SK-N-SH (cell line): ENCODE data around the gene ATP8B1. TPM values are rescaled to one million over a fixed set of nuclear protein-coding genes. Genes with fewer than 3 reads are reported as not detected.
A peak's percentile ranks its signal among the peaks of the same experiment; 100 is the strongest.

ENCODE experiments used
- CTCF ChIA-PET: fragments of 300-600, 350-600 bp; formaldehyde crosslinking; extraction: SDS; loops from one replicate; lab custom pipeline; 2021; lab: Yijun Ruan, JAX
- POLR2A ChIA-PET: fragments of 350-600 bp; sonication (Branson Sonifier 250); formaldehyde crosslinking; extraction: SDS; loops from one replicate; lab custom pipeline; 2020; ENCODE audit warnings: antibody characterized with exemption, inconsistent platforms; lab: Yijun Ruan, JAX
- DNase-seq: peaks from one replicate; pipeline ENCODE4 v3.0.0; 2012
- H2AFZ ChIP-seq: fragments of 200-600 bp; sonication (generic); 2 replicates; pipeline ENCODE4 v1.8.1; 2016; ENCODE audit warnings: antibody characterized with exemption, mild to moderate bottlenecking, low read depth
- H3F3A ChIP-seq: fragments of 200-600 bp; sonication (generic); replicated peaks from 2 replicates; pipeline ENCODE3; 2016; ENCODE audit warnings: antibody characterized with exemption, mild to moderate bottlenecking; ENCODE audit not compliant: insufficient read depth
- H3K27ac ChIP-seq, 2 experiments: fragments of 200-500 bp in 1 of 2; fragments of 200-600 bp in 1 of 2; sonication (Bioruptor generic) in 1 of 2; sonication (generic), shearing (Covaris generic) in 1 of 2; 2 replicates each; pipeline versions ENCODE4 v1.5.1 to v1.6.1; 2014 to 2016; ENCODE audit warnings: low read depth in 2 of 2, inconsistent platforms in 1 of 2, low read length in 1 of 2, mild to moderate bottlenecking in 1 of 2, mixed read lengths in 1 of 2
- H3K27me3 ChIP-seq: fragments of 200-600 bp; sonication (generic), shearing (Covaris generic); 2 replicates; pipeline ENCODE4 v1.6.1; 2016; ENCODE audit warnings: mixed run types; ENCODE audit not compliant: insufficient read depth
- H3K36me3 ChIP-seq, 2 experiments: fragments of 200-500 bp in 1 of 2; fragments of 200-600 bp in 1 of 2; sonication (Bioruptor generic) in 1 of 2; sonication (generic) in 1 of 2; replicated peaks in 1 of 2; 2 replicates each; pipeline versions ENCODE3 to v1.5.1; 2014 to 2016; ENCODE audit warnings: low read length in 1 of 2, mild to moderate bottlenecking in 1 of 2; ENCODE audit not compliant: insufficient read depth in 2 of 2, control insufficient read depth in 1 of 2
- H3K4me1 ChIP-seq, 2 experiments: fragments of 200-500 bp in 1 of 2; fragments of 200-600 bp in 1 of 2; sonication (Bioruptor generic) in 1 of 2; sonication (generic), shearing (Covaris generic) in 1 of 2; 2 replicates each; pipeline versions ENCODE4 v1.5.1 to v1.6.1; 2014 to 2016; ENCODE audit warnings: low read depth in 1 of 2, low read length in 1 of 2, mixed run types in 1 of 2; ENCODE audit not compliant: insufficient read depth in 2 of 2, control insufficient read depth in 1 of 2
- H3K4me2 ChIP-seq: fragments of 200-600 bp; sonication (generic), shearing (Covaris generic); 2 replicates; pipeline ENCODE4 v1.6.1; 2017; ENCODE audit warnings: mixed run types
- H3K4me3 ChIP-seq, 2 experiments: fragments of 200-500 bp in 1 of 2; fragments of 200-600 bp in 1 of 2; sonication (Bioruptor generic) in 1 of 2; sonication (generic), shearing (Covaris generic) in 1 of 2; 2 replicates each; pipeline versions ENCODE4 v1.5.1 to v1.8.1; 2014 to 2016; ENCODE audit warnings: low read depth in 2 of 2, inconsistent platforms in 1 of 2, low read length in 1 of 2, mild to moderate bottlenecking in 1 of 2, mixed read lengths in 1 of 2, moderate library complexity in 1 of 2
- H3K79me2 ChIP-seq: fragments of 200-600 bp; sonication (generic); 2 replicates; pipeline ENCODE4 v1.8.1; 2017; ENCODE audit warnings: mild to moderate bottlenecking; ENCODE audit not compliant: insufficient read depth
- H3K9ac ChIP-seq: fragments of 200-600 bp; sonication (generic); 2 replicates; pipeline ENCODE4 v1.6.1; 2017; ENCODE audit warnings: mixed run types
- H3K9me2 ChIP-seq: fragments of 200-600 bp; sonication (generic); 2 replicates; pipeline ENCODE4 v1.6.1; 2017; ENCODE audit warnings: mixed run types
- H3K9me3 ChIP-seq: fragments of 200-600 bp; sonication (generic); 2 replicates; pipeline ENCODE4 v1.6.1; 2017; ENCODE audit warnings: mixed run types, mild to moderate bottlenecking, moderate library complexity
- H4K20me1 ChIP-seq: fragments of 200-600 bp; sonication (generic); 2 replicates; pipeline ENCODE4 v1.6.1; 2017; ENCODE audit warnings: mild to moderate bottlenecking, mixed run types; ENCODE audit not compliant: insufficient read depth
- CHD2 ChIP-seq: fragments of 150-350 bp; IDR thresholded peaks from 2 replicates; pipeline ENCODE4 v1.6.1; 2018; ENCODE audit warnings: low read length; ENCODE audit not compliant: partially characterized antibody
- CTCF ChIP-seq: fragments of 200-600 bp; sonication (generic); IDR thresholded peaks from 2 replicates; pipeline ENCODE4 v1.6.1; 2017; ENCODE audit warnings: antibody characterized with exemption, mild to moderate bottlenecking, moderate library complexity
- ELF1 ChIP-seq: IDR thresholded peaks from 2 replicates; pipeline ENCODE4 v1.4.0; 2012
- EZH2phosphoT487 ChIP-seq: fragments of 200-600 bp; sonication (generic); IDR thresholded peaks from 2 replicates; pipeline ENCODE4 v1.6.1; 2017; ENCODE audit warnings: low read depth, mixed run types, mild to moderate bottlenecking, antibody characterized with exemption, moderate library complexity, borderline replicate concordance
- FOSL2 ChIP-seq: IDR thresholded peaks from 2 replicates; pipeline ENCODE4 v1.4.0; 2012; ENCODE audit warnings: low read depth, mild to moderate bottlenecking, moderate library complexity, borderline replicate concordance
- FOXM1 ChIP-seq: IDR thresholded peaks from 2 replicates; pipeline ENCODE4 v1.4.0; 2012; ENCODE audit warnings: low read depth, mild to moderate bottlenecking
- GATA2 ChIP-seq: sonication (generic); formaldehyde crosslinking; IDR thresholded peaks from 2 replicates; pipeline ENCODE4 v1.5.0; 2020; ENCODE audit warnings: mild to moderate bottlenecking, missing genetic modification reagents
- JUND ChIP-seq: IDR thresholded peaks from 2 replicates; pipeline ENCODE4 v1.4.0; 2012
- MXI1 ChIP-seq: IDR thresholded peaks from 2 replicates; pipeline ENCODE4 v1.6.1; 2012; ENCODE audit warnings: mild to moderate bottlenecking, low read depth, low read length, improper control_type of control experiment
- NFIC ChIP-seq: IDR thresholded peaks from 2 replicates; pipeline ENCODE4 v1.4.0; 2012; ENCODE audit warnings: borderline replicate concordance
- POLR2AphosphoS5 ChIP-seq: IDR thresholded peaks from 2 replicates; pipeline ENCODE4 v1.6.1; 2012; ENCODE audit warnings: low read depth, low read length
- RAD21 ChIP-seq: IDR thresholded peaks from 2 replicates; pipeline ENCODE4 v1.6.1; 2012; ENCODE audit warnings: mild to moderate bottlenecking, low read length
- RCOR1 ChIP-seq: fragments of 150-350 bp; IDR thresholded peaks from 2 replicates; pipeline ENCODE4 v1.6.1; 2017; ENCODE audit warnings: antibody characterized with exemption, low read length
- RFX5 ChIP-seq: IDR thresholded peaks from 2 replicates; pipeline ENCODE4 v1.6.1; 2012; ENCODE audit warnings: mild to moderate bottlenecking, improper control_type of control experiment, low read length
- SMC3 ChIP-seq: IDR thresholded peaks from 2 replicates; pipeline ENCODE4 v1.6.1; 2012; ENCODE audit warnings: low read depth, low read length, improper control_type of control experiment
- TAF1 ChIP-seq: IDR thresholded peaks from 2 replicates; pipeline ENCODE4 v1.6.1; 2012; ENCODE audit warnings: low read depth, mild to moderate bottlenecking, low read length, moderate library complexity, borderline replicate concordance
- TCF12 ChIP-seq: IDR thresholded peaks from 2 replicates; pipeline ENCODE4 v1.4.0; 2012
- YY1 ChIP-seq: IDR thresholded peaks from 2 replicates; pipeline ENCODE4 v1.4.0; 2012; ENCODE audit warnings: low read depth, mild to moderate bottlenecking
- WGBS: methylation state at CpG from one replicate; pipeline ENCODE4 v1.1.6; 2017; ENCODE audit warnings: low lambda C conversion rate; 5-methylcytosine and 5-hydroxymethylcytosine counted together
- polyA plus RNA-seq, 3 experiments: library from polyadenylated mRNA; depleted of rRNA; stranded (reverse); fragments of >200 nt; gene quantifications; 2 replicates each; pipeline ENCODE4 v1.2.3, GENCODE V29; 2012

Gene ATP8B1
- polyA plus RNA-seq, 1 of the 3 experiments (the other 2 are of a cell fraction): 43.8 TPM

GRCh38 chr18:57776354-57776753 is 26.8 kb downstream of the ATP8B1 start:
- Histone ChIP-seq H3K4me2 (no peak overlapping the region), H3K27ac (peak overlapping the region in 1 of 2 experiments; percentile 27; a peak in 1 of 4 replicates), H3K4me1 (peaks cover 5 to 73% of the 10 kb centered on the region in 2 experiments; a peak in 3 of 4 replicates), H3K9me3 (no peaks in the 10 kb centered on the region), H3K27me3 (no peaks in the 10 kb centered on the region), H3K4me3 (no peak overlapping the region), H3K9ac (no peak overlapping the region), H3K9me2 (no peaks in the 10 kb centered on the region), H2AFZ (no peak overlapping the region), H4K20me1 (peaks cover 45% of the 10 kb centered on the region), H3F3A (peaks cover 39% of the 10 kb centered on the region), H3K36me3 (peaks cover 0 to 31% of the 10 kb centered on the region in 2 experiments), H3K79me2 (peaks cover 98% of the 10 kb centered on the region)
- WGBS: 90% methylated on average over 3 of the region's 3 CpGs
- ChIA-PET POLR2A (no interaction called here), CTCF (no interaction called here)
- no peak for DNase-seq
- no peak for TF ChIP-seq POLR2AphosphoS5
- TF ChIP-seq FOSL2: no peak
- no peak for TF ChIP-seq NFIC
- TF ChIP-seq SMC3: no peak
- no peak for TF ChIP-seq RFX5
- no peak for TF ChIP-seq TAF1
- TF ChIP-seq YY1: no peak
- TF ChIP-seq MXI1: no peak
- no peak for TF ChIP-seq CTCF
- no peak for TF ChIP-seq GATA2
- TF ChIP-seq JUND: no peak
- no peak for TF ChIP-seq CHD2

GRCh38 chr18:57775937-57776336 is 27.2 kb downstream of the ATP8B1 start:
- peaks cover 5 to 75% of the 10 kb centered on the region in 2 experiments; a peak in 3 of 4 replicates for H3K4me1 ChIP-seq
- peak overlapping the region in 1 of 2 experiments; percentile 27; a peak in 1 of 4 replicates for H3K27ac ChIP-seq
- no peak overlapping the region for H3K4me2 ChIP-seq

More at GRCh38 chr18:57775937-57776336, 27.2 kb downstream of the ATP8B1 start:
- TF ChIP-seq GATA2 (no peak), RCOR1 (no peak), EZH2phosphoT487 (no peak), NFIC (peak; percentile 54), JUND (peak; percentile 40; the same call in 1 of the 2 replicates), TCF12 (0 out of 2 replicates have a peak, but pooled peaks have one; percentile 7), SMC3 (no peak), FOXM1 (no peak), RAD21 (no peak), ELF1 (no peak)
- TF ChIP-seq, all 33 proteins: peak for 3
- Histone ChIP-seq H3K79me2 (peaks cover 99% of the 10 kb centered on the region), H3K9me3 (no peaks in the 10 kb centered on the region), H3K27me3 (no peaks in the 10 kb centered on the region), H3F3A (peaks cover 36% of the 10 kb centered on the region), H4K20me1 (peaks cover 48% of the 10 kb centered on the region), H3K9ac (no peak overlapping the region), H3K9me2 (no peaks in the 10 kb centered on the region), H2AFZ (no peak overlapping the region), H3K36me3 (peaks cover 0 to 31% of the 10 kb centered on the region in 2 experiments), H3K4me3 (no peak overlapping the region)
- WGBS: 63% methylated on average over 3 of the region's 3 CpGs
- DNase-seq: no peak
- POLR2A ChIA-PET: no interaction called here
- CTCF ChIA-PET: no interaction called here
